NOMO-1 treated with dmso at 0.1 percent for 144 hours (cell line): ENCODE measurements around the gene HHIP.

ENCODE experiments used
- DNase-seq: peaks from one replicate; lab custom pipeline; 2025; ENCODE audit not compliant: unreplicated experiment; lab: John Stamatoyannopoulos, UW

Gene HHIP

GRCh38 chr4:144656850-144657249 lies 10.9 kb downstream of the HHIP start:
- DNase-seq: no peak

GRCh38 chr4:144658015-144658567 lies 12.1 kb downstream of the HHIP start:
- DNase-seq: no peak

GRCh38 chr4:144658903-144659302 lies 12.9 kb downstream of the HHIP start:
- no peak for DNase-seq

- no peak for DNase-seq
Observed at GRCh38 chr4:144659447-144659846, 13.5 kb downstream of the HHIP start.

GRCh38 chr4:144663834-144664475 lies 18.0 kb downstream of the HHIP start:
- no peak for DNase-seq

- DNase-seq: no peak
Observed at GRCh38 chr4:144666539-144667175, 20.7 kb downstream of the HHIP start.

- no peak for DNase-seq
Observed at GRCh38 chr4:144667500-144667899, 21.5 kb downstream of the HHIP start.

GRCh38 chr4:144670776-144671175 lies 24.8 kb downstream of the HHIP start:
- DNase-seq: no peak

- DNase-seq: no peak
Observed at GRCh38 chr4:144674711-144675110, 28.8 kb downstream of the HHIP start.

GRCh38 chr4:144681806-144682205 lies 35.9 kb downstream of the HHIP start:
- no peak for DNase-seq

GRCh38 chr4:144683516-144683915 lies 37.6 kb downstream of the HHIP start:
- no peak for DNase-seq

- peak; percentile 9 for DNase-seq
Observed at GRCh38 chr4:144685911-144686310, 40.0 kb downstream of the HHIP start.

- DNase-seq: no peak
Observed at GRCh38 chr4:144686921-144687320, 41.0 kb downstream of the HHIP start.

GRCh38 chr4:144687466-144687865 lies 41.5 kb downstream of the HHIP start:
- peak; percentile 43 for DNase-seq

GRCh38 chr4:144688035-144688569 lies 42.1 kb downstream of the HHIP start:
- DNase-seq: no peak

- DNase-seq: no peak
Observed at GRCh38 chr4:144689125-144689524, 43.2 kb downstream of the HHIP start.

- no peak for DNase-seq
Observed at GRCh38 chr4:144695721-144696120, 49.8 kb downstream of the HHIP start.

GRCh38 chr4:144696376-144696775 lies 50.4 kb downstream of the HHIP start:
- DNase-seq: no peak

GRCh38 chr4:144699565-144699964 lies 53.6 kb downstream of the HHIP start:
- DNase-seq: no peak

GRCh38 chr4:144701683-144702233 lies 55.8 kb downstream of the HHIP start:
- no peak for DNase-seq

- no peak for DNase-seq
Observed at GRCh38 chr4:144703494-144703893, 57.5 kb downstream of the HHIP start.
